Stimulated activated naive CD8-positive, alpha-beta T cell treated with anti-CD3 and anti-CD28 coated beads, Interleukin-15, Interleukin-2, amounts not matched to agents 100 U/mL and 50 U/mL, for 24 hours (primary cell): Measurements from ENCODE around the gene CACNG8.
A peak's percentile ranks its signal among the peaks of the same experiment; 100 is the strongest.

ENCODE experiments used
- ATAC-seq: fragments of 150-1000 bp; cut with Tn5 transposase; one replicate; pipeline ENCODE4 v1.10.0; 2021
- DNase-seq: peaks from one replicate; pipeline ENCODE4 v3.0.0; 2021

Gene CACNG8

DNA sequence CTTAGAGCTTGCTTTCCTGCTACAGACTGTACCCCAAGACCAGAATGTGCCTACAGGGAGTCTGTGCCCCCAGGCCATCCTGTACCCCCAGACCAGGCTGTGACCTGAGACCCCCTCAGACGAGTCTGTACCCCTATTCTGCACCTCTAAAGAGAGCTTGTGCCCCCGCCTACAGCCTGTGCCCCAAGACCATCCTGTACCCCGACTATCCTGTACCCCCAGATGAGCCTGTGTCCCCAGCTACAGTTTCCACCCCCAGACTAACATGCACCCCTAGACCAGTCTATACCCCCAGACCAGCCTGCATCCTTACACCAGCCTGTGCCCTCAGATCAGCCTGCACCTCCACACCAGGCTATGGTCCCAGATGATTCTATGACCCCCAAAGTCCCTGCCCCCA, 30.7 kb downstream of the CACNG8 start:
- DNase-seq (no peak), ATAC-seq (no peak)

DNA sequence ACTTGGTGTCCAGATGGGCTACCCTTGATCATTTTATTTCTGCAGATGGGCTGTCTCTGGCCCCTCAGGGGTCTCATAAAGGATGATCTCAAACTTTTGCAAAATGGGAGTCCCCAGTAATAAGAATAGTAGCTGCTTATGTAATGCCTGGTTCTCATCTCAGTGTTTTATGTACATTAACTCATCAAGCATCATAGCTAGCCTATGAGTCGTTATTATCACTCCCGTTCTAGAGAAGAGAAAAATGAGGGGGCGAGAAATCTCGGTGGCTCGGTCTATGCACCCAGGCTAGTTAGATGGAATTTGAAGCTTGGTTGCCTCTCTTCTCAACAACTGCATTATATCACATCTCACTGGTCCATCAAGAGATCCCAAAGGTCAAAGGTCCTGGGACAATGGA, 32.1 kb downstream of the CACNG8 start:
- ATAC-seq, result no peak
- DNase-seq, result no peak

GRCh38 chr19:53998223-53998622, 35.5 kb downstream of the CACNG8 start:
- DNase-seq, result no peak
- ATAC-seq, result no peak

DNA sequence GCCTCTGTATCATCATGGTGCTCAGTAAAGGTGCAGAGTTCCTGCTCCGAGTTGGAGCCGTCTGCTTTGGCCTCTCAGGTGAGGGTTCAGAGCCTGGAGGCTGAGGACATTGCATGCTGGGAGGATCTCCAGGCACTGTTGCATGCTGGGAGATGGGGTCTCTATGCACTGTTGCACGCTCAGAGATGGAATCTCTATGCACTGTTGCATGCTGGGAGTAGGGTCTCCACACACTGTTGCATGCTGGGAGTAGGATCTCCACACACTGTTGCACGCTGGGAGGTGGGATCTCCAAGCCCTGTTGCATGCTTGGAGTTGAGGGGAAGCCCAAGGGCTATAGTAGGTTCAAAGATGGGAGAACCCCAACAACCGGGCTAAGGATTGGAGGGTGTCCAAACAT, 37.0 kb downstream of the CACNG8 start:
- DNase-seq (no peak), ATAC-seq (no peak)

GRCh38 chr19:54001496-54001895, 38.8 kb downstream of the CACNG8 start:
- ATAC-seq (no peak), DNase-seq (no peak)

- ATAC-seq, result no peak
- DNase-seq, result no peak
Observed at GRCh38 chr19:54002495-54003315, 40.0 kb downstream of the CACNG8 start.

GRCh38 chr19:54009440-54009839, 46.7 kb downstream of the CACNG8 start:
- no peak for ATAC-seq
- DNase-seq, result no peak

DNA sequence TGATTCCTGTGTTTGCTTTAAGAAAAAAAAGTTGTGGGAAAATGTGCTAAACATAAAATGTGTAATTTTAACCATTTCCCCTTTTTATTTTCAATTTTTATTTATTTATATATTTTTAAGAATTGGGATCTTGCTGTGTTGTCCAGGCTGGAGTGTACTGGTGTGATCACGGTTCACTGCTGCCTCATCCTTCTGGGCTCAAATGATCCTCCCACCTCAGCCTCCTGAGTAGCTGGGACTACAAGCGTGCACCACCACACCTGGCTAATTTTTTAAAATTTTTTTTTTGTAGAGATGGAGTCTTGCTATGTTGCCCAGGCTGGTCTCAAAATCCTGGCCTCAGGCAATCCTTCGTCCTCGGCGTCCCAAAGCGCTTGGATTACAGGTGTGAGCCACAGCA, 47.7 kb downstream of the CACNG8 start:
- no peak for ATAC-seq

DNA sequence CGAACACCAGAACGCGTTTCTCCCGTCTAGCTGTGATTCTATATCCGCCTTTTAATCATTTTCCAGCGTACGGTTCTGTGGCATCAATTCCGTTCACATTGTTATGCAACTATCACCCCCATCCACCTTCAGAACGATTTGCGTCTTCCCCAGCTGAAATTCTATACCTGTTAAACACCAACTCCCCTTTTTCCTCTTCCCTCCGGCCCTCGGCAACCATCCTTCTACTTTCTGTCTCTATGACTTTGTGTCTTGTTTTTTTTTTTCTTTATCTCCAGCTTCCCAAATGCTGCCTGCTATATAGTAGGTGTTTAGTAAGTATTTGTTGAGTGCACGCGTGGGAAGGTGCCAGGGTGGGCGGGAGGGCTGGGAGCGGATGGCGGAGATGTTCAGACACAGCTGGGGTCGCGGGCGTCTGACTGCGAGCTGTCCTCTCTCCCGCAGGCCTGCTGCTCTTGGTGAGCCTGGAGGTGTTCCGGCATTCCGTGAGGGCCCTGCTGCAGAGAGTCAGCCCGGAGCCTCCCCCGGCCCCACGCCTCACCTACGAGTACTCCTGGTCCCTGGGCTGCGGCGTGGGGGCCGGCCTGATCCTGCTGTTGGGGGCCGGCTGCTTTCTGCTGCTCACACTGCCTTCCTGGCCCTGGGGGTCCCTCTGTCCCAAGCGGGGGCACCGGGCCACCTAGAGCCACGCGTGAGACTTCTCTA, 48.9 kb downstream of the CACNG8 start:
- DNase-seq (no peak), ATAC-seq (no peak)

More for the DNA sequence above, 47.7 kb downstream of the CACNG8 start:
- no peak for DNase-seq

- ATAC-seq (no peak), DNase-seq (no peak)
Observed at GRCh38 chr19:54013866-54014265, 51.1 kb downstream of the CACNG8 start.

DNA sequence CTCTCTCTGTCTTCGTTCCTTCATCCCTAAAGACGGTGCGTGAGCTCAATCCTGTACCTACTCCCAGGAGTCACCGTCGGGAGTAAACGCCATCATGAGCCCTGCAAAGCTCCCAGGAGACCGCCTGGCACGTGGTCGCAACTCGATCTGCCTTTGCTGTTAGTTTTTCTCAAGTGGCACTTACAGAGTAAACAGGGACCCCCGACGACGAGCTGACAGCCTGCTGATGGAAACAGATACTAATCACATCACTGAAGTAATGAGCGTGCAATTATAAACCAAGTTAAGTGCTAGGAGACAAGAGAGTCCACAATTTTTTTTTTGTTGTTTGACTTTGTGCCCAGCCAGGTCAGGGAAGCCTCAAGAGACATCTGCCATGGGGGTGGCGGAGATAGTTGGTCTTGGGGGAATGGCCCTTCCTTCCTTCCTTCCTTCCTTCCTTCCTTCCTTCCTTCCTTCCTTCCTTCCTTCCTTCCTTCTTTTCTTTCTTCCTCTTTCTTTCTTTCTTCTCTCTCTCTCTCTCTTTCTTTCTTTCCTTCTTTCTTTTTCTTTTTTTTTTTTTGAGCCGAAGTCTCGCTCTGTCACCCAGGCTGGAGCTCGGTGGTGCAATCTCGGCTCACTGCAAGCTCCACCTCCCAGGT, 52.3 kb downstream of the CACNG8 start:
- ATAC-seq (no peak), DNase-seq (no peak)

GRCh38 chr19:54017261-54017660, 54.5 kb downstream of the CACNG8 start:
- no peak for DNase-seq
- no peak for ATAC-seq

DNA sequence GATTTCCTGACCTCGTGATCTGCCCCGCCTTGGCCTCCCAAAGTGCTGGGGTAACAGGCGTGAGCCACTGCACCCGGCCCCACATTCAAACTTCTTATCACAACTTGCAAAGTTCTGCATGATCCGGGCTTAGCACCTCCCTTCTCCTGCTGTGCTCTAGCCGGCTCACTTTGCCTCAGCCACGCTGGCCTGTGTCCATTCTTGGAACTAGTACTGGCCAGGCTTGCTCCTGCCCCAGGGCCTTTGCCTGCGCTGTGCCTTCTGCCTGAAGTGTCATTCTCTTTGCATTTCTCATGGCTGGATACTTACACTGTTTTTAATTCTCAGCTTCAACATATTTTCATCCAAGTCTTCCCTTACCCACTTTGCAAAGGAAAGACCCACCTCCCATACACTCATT, 58.6 kb downstream of the CACNG8 start:
- DNase-seq (no peak), ATAC-seq (no peak)

GRCh38 chr19:54021932-54022331, 59.2 kb downstream of the CACNG8 start:
- DNase-seq (no peak), ATAC-seq (no peak)

- ATAC-seq (no peak), DNase-seq (no peak)
Observed at GRCh38 chr19:54023191-54023590, 60.5 kb downstream of the CACNG8 start.

DNA sequence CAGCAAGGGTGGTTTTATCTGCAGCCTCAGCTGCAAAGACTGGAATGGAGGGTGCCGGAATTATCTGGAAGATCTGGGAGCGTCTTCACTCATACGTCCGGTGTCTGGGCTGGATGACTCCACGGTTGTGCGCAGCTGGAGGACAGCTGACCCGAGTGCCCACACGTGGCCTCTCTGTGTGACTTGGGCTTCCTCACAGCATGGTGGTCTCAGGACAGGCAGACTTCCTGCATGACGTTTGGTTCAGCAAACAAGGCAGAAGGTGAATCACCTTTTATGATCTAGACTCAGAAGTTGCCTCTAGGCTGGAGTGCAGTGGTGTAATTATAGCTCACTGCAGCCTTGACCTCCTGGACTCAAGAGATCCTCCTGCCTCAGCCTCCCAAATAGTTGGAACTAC, 61.9 kb downstream of the CACNG8 start:
- no peak for DNase-seq
- ATAC-seq, result no peak

GRCh38 chr19:54026656-54027055, 63.9 kb downstream of the CACNG8 start:
- DNase-seq (no peak), ATAC-seq (no peak)

DNA sequence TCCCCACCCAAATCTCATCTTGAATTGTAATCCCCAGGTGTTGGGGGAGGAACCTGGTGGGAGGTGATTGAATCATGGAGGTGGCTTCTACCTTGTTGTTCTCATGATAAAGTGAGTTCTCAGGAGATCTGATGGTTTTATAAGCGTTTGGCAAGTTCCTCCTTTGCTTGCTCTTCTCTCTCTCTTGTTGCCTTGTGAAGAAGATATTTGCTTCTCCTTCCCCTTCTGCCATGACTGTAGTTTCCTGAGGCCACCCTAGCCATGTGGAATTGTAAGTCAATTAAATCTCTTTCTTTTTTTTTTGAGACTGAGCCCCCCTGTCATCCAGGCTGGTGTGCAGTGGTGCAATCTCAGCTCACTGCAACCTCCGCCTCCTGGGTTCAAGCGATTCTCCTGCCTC, 66.6 kb downstream of the CACNG8 start:
- ATAC-seq, result no peak
- no peak for DNase-seq

DNA sequence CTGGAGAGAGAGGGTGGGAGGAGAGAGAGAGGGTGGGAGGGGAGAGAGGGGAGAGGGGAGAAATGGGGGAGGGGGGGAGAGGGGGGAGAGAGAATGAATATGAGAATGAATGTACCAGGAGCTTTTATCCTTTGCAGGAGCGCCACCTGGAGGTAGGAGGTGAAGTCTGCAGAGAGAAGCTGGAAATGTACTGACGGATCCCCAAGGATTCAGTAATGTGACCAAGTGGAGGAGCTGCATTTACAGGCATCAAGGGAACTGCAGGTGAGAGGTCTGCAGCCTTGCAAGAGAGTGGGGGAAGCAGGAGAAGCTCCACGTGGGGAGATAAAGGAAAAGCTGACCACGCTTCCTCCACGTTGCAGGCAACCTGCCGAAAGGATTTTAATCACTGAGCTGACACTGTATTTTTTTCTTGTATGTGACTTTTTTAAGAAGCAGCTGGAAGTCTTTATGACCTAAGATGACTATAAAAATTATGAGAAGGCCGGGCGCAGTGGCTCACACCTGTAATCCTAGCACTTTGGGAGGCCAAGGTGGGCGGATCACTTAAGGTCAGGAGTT, 67.3 kb downstream of the CACNG8 start:
- peak; percentile 66 for DNase-seq
- no peak for ATAC-seq

GRCh38 chr19:54030895-54031586, 68.3 kb downstream of the CACNG8 start:
- DNase-seq, result no peak
- no peak for ATAC-seq

GRCh38 chr19:54035215-54036178, 72.8 kb downstream of the CACNG8 start:
- DNase-seq, result no peak
- ATAC-seq, result no peak
